ENCODE data around the gene RIPOR3. TPM values are rescaled to one million over a fixed set of nuclear protein-coding genes. Genes with fewer than 3 reads are reported as not detected.

RIPOR3 gene
- total and polyA plus RNA-seq, 9 of the 15 experiments (the other 6 are each of a cell fraction or from before 2014, with no cell fraction given) = 3.3 to 62.7 (median 21.4) TPM

DNA sequence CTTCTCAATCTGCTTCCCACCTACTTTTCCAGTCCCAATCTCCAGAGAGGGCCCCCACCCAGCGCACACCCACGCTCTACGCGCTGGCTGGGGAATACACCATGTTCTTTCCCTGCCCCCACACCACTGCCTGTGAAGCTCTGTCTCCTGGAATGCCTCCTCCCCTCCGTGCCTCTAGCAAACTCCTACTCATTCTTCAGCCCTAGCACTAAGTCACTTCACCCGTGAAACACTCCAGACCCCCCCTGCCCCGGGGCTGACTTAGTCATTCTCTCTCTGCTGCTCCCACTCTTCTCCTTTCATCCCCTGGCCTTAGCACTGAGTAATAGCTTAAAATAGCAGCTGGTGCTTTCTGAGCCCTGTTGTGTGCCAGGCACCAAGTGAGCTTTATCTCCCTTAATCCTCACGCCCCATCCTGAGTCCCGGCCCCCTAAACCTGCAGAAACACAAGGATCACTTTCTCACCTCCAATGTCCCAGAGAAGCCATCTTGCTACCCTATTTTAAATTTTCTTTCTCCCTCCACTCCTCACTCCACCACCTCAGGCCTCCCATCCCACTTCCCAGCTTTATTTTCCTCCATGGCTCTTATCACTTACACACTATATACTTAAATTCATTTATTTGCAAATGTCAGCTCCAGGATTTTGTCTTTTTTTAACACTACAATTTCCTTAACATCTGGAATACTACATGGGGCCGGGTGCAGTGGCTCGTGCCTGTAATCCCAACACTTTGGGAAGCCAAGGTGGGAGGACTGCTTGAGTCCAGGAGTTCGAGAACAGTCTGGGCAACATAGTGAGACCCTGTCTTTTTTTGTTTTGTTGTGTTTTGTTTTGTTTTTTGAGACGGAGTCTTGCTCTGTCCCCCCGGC lies 33.7 kb upstream of the RIPOR3 start (continued):
- TF ChIP-seq, protein P1, sequence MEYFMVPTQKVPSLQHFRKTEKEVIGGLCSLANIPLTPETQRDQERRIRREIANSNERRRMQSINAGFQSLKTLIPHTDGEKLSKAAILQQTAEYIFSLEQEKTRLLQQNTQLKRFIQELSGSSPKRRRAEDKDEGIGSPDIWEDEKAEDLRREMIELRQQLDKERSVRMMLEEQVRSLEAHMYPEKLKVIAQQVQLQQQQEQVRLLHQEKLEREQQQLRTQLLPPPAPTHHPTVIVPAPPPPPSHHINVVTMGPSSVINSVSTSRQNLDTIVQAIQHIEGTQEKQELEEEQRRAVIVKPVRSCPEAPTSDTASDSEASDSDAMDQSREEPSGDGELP (CRISPR knock-in tag; IDR thresholded peaks at IDR 0.05; ENCODE audit: borderline replicate concordance) = peak; percentile 67; the same call in 1 of the 2 replicates
- no peak for TF ChIP-seq ZNF586 (CRISPR knock-in tag; conservative IDR thresholded peaks at IDR 0.05)
- no peak for TF ChIP-seq HMG20A (CRISPR knock-in tag; conservative IDR thresholded peaks at IDR 0.05)
- 0 out of 2 replicates have a peak, but pooled peaks have one; percentile 4 for TF ChIP-seq MECOM (CRISPR knock-in tag; IDR thresholded peaks at IDR 0.05)
- TF ChIP-seq, protein P2, sequence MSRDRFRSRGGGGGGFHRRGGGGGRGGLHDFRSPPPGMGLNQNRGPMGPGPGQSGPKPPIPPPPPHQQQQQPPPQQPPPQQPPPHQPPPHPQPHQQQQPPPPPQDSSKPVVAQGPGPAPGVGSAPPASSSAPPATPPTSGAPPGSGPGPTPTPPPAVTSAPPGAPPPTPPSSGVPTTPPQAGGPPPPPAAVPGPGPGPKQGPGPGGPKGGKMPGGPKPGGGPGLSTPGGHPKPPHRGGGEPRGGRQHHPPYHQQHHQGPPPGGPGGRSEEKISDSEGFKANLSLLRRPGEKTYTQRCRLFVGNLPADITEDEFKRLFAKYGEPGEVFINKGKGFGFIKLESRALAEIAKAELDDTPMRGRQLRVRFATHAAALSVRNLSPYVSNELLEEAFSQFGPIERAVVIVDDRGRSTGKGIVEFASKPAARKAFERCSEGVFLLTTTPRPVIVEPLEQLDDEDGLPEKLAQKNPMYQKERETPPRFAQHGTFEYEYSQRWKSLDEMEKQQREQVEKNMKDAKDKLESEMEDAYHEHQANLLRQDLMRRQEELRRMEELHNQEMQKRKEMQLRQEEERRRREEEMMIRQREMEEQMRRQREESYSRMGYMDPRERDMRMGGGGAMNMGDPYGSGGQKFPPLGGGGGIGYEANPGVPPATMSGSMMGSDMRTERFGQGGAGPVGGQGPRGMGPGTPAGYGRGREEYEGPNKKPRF (IDR thresholded peaks at IDR 0.05; ENCODE audit: low read depth, low read length) = no peak
- no peak for TF ChIP-seq ZBED1 (IDR thresholded peaks at IDR 0.05)
- 0 out of 2 replicates have a peak, but pooled peaks have one; percentile 35 for TF ChIP-seq ZNF740 (CRISPR knock-in tag; IDR thresholded peaks at IDR 0.05)
- no peak for TF ChIP-seq ZNF740 (tag; IDR thresholded peaks at IDR 0.05)
- TF ChIP-seq ZBTB17 (CRISPR knock-in tag; IDR thresholded peaks at IDR 0.05) = no peak
- TF ChIP-seq KLF10 (CRISPR knock-in tag; IDR thresholded peaks at IDR 0.05) = no peak
- TF ChIP-seq, protein P3, sequence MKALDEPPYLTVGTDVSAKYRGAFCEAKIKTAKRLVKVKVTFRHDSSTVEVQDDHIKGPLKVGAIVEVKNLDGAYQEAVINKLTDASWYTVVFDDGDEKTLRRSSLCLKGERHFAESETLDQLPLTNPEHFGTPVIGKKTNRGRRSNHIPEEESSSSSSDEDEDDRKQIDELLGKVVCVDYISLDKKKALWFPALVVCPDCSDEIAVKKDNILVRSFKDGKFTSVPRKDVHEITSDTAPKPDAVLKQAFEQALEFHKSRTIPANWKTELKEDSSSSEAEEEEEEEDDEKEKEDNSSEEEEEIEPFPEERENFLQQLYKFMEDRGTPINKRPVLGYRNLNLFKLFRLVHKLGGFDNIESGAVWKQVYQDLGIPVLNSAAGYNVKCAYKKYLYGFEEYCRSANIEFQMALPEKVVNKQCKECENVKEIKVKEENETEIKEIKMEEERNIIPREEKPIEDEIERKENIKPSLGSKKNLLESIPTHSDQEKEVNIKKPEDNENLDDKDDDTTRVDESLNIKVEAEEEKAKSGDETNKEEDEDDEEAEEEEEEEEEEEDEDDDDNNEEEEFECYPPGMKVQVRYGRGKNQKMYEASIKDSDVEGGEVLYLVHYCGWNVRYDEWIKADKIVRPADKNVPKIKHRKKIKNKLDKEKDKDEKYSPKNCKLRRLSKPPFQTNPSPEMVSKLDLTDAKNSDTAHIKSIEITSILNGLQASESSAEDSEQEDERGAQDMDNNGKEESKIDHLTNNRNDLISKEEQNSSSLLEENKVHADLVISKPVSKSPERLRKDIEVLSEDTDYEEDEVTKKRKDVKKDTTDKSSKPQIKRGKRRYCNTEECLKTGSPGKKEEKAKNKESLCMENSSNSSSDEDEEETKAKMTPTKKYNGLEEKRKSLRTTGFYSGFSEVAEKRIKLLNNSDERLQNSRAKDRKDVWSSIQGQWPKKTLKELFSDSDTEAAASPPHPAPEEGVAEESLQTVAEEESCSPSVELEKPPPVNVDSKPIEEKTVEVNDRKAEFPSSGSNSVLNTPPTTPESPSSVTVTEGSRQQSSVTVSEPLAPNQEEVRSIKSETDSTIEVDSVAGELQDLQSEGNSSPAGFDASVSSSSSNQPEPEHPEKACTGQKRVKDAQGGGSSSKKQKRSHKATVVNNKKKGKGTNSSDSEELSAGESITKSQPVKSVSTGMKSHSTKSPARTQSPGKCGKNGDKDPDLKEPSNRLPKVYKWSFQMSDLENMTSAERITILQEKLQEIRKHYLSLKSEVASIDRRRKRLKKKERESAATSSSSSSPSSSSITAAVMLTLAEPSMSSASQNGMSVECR (CRISPR knock-in tag; IDR thresholded peaks at IDR 0.05) = no peak
- TF ChIP-seq ZNF696 (CRISPR knock-in tag; conservative IDR thresholded peaks at IDR 0.05) = no peak
- TF ChIP-seq NBN (IDR thresholded peaks at IDR 0.05; ENCODE audit: low read depth) = peak; percentile 66; the same call in 1 of the 2 replicates
- TF ChIP-seq BCOR (IDR thresholded peaks at IDR 0.05) = no peak

All from K562 (cell line).